Measurements from ENCODE around the gene NF2. TPM values are rescaled to one million over a fixed set of nuclear protein-coding genes. Genes with fewer than 3 reads are reported as not detected.

Gene NF2
- total RNA-seq, 4 donors from 2014 or later: 26.6 to 35.2 (median 32.9) TPM

DNA sequence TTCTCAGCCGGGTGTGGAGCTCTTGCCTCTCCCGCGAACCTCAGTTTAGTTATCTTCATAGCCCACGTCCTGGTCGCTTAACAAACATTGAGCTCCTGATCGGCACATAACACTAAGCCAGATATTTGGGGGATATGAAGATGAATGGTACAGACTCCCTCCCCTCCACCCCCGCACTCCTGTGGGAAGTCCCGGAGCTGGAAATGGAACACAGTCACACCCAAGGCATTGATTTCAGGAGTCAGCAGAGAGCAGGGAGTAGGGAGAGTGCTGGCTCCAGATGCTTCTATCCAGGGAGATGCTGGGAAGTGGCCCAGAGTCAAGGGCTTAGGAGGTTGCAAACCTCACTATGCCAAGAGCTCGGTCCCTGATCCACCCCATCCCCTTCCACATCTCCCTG lies 90.2 kb downstream of the NF2 start:
- DNase-seq (ENCODE audit: low spot score): no peak
- ATAC-seq (ENCODE audit: low FRiP score): peak; percentile 80
- TF ChIP-seq, protein P1, sequence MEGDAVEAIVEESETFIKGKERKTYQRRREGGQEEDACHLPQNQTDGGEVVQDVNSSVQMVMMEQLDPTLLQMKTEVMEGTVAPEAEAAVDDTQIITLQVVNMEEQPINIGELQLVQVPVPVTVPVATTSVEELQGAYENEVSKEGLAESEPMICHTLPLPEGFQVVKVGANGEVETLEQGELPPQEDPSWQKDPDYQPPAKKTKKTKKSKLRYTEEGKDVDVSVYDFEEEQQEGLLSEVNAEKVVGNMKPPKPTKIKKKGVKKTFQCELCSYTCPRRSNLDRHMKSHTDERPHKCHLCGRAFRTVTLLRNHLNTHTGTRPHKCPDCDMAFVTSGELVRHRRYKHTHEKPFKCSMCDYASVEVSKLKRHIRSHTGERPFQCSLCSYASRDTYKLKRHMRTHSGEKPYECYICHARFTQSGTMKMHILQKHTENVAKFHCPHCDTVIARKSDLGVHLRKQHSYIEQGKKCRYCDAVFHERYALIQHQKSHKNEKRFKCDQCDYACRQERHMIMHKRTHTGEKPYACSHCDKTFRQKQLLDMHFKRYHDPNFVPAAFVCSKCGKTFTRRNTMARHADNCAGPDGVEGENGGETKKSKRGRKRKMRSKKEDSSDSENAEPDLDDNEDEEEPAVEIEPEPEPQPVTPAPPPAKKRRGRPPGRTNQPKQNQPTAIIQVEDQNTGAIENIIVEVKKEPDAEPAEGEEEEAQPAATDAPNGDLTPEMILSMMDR (IDR thresholded peaks at IDR 0.05): no peak

DNA sequence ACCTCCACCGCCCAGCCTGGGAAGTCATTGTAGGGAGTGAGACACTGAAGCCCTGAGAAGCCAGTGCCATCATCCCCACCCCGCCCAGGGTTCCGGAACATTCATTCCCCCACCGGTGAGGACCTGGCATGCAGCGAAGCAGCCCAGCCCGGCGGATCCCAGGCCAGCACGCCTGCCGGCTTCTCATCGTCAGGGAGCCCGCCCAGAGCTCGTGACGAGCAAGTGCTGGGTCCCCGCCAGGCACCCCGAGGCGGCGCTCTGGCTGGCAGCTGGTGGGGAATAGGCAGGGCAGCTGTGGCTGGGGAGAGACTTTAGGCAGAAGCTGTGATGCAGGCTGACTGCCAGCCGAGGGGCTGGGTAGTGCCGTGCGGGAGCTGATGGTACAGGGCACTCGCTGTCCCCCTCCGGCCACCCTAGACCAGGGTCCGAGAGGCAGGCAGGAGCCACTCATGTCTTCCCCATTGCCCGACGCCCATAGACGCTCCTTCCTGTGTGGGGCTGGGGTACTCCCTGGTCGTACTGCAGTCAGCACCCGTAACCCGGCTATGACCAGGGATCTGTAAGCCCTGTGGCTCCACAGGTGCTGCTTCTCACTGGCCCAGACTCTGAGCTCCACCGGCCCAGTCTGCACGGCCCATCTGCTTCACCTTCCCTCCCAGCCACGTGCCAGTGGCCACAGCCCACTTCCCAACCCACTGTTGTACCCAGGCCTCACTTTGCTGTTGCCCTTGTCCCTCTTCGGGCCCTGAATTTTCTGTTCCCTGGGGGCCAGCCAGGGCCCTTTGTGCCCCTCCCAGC lies 91.9 kb downstream of the NF2 start:
- ATAC-seq (ENCODE audit: low FRiP score): no peak
- DNase-seq (ENCODE audit: low spot score): no peak
- TF ChIP-seq, protein P1 (IDR thresholded peaks at IDR 0.05): no peak

DNA sequence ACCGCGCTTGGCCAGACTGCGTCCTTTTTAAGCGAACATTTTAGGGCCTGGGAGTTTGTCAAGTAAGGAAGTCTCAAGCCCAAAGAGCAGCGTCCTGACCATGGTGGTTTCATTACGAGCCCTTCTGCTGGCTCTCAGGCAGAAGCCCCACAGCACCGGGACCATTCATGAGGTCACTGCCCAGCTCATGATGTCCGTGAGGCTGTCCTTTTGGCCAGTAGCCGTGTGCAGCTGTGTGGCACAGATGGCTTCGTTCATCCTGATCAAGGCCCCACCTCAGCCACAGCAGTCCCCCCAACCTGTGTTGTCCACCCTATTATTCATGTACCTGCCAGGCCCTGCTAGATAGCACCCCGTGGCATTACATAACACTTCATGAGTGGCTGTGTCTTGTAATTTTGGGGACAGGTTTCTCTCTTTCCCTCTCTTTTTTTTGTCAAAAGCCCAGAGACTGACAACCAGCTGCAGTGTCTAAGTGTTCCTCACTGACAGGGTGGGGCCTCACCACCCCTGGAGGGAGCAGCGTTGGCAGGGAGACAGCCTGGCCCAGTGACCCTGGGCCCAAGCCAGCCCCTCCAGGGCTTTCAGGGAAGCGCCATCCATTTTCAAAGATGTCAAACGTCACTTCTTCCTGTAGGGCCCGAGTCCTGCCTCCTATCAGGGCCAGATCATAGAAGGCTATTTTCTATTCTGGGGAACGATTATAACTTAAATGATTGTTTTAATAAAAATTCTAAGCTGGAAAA lies 94.6 kb downstream of the NF2 start:
- ATAC-seq (ENCODE audit: low FRiP score): no peak
- DNase-seq (ENCODE audit: low spot score): no peak
- TF ChIP-seq, protein P1 (IDR thresholded peaks at IDR 0.05): no peak

DNA sequence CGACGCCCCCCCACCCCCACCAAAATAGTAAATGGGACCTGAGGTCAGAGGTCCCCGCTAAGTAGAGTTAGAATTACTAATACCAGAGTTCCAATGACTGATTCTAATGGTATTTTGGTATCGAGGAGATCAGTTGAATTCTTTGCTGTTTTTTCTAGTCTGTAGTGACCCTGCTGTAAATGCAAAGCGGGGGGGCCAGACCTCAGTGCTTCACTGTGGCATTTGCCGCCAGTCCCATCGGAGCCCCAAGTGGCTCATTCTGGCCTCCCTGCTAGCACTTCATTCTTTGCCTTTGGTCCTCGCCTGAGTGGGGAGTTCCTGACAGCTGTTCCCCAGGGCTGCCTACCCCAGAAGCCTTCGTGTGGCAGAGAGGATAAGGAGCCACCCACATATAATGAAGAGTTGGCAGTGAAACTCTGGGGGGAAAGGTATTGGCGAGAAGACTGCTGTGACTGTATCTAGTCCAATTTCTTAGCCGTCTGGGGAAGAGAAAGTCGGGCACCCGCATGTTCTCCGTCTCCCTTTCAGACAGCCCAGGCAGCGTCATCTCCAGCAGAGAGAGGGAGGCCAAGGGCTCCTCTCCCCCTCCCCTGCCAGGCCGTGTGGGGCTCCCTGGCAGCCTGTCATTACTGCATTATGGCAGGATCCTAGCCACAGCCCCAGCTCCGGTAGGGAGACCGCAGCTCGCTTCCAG lies 96.9 kb downstream of the NF2 start:
- TF ChIP-seq, protein P1 (IDR thresholded peaks at IDR 0.05): no peak
- ATAC-seq (ENCODE audit: low FRiP score) (no peak), DNase-seq (ENCODE audit: low spot score) (no peak)

DNA sequence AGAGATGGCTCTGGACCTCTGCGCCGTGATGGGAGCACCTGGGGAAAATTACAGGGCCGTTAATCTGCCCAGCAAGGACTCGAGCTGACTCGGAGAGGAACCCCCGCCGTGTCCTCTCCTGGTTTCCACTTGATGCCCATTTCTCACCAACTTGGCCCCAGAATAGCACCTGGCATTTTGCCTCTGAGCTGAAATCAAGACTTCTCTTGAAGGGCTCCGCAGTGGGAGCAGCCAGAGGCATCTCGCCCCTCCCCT lies 97.4 kb downstream of the NF2 start:
- no peak for ATAC-seq (ENCODE audit: low FRiP score)
- DNase-seq (ENCODE audit: low spot score): no peak
- TF ChIP-seq, protein P1 (IDR thresholded peaks at IDR 0.05): no peak

DNA sequence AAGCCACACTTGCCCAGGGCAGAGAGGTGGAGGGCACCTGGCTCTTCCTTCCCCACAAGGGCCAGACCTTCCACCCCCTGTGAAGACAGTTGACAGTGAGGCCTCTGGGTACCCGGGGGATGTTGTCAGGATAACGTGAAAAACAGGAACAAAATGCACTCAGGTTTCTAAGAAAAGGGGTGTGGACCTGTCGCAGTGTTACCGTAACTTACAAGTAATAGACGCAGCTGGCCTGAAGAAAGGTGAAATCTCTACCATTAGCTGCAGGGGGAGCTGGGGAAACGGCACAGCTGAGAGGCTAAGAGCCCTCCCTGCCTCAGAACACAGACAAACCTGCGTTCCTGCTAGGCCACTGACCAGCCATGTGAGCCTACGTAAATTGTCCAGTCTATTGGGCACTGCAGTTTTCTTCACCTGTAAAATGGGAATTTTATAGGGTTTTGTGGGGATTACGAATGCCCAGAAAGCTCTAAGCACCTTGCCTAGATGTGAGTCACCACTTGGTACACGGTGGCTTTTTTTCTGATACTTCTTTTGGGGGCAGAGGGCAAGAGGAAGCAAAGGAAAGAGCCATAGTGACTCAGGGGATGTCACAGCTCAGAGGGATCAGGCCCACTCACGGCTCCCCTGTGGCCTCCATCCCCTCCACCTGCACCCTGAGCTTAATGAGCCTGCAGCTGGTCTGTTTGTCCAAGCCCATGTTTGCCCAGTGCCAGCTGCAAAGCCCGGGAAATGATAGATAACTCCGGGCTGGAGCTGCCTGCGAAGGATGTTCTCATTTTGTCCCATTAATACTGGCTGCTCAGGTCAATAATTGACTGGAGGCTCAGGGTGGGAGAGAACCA lies 97.9 kb downstream of the NF2 start:
- DNase-seq (ENCODE audit: low spot score) (no peak), ATAC-seq (ENCODE audit: low FRiP score) (peak; percentile 16)
- TF ChIP-seq, protein P1 (IDR thresholded peaks at IDR 0.05): no peak

Data from omental fat pad (tissue), 4 donors.